Keratinocyte (primary cell): ENCODE measurements around the gene TMEM125. TPM values are rescaled to one million over a fixed set of nuclear protein-coding genes. Genes with fewer than 3 reads are reported as not detected.

ENCODE experiments used
- DNase-seq: peaks from one replicate; pipeline ENCODE4 v3.0.0-alpha.2; 2011; ENCODE audit warnings: low read depth, missing footprints, low spot score
- FAIRE-seq: peaks from 2 replicates; lab custom pipeline; 2011; peaks lifted over from hg19 to GRCh38; lab: Jason Lieb, UNC
- H2AFZ ChIP-seq: 2 replicates; pipeline ENCODE4 v1.6.0; 2012; ENCODE audit warnings: low read length, control low read depth, inconsistent platforms; ENCODE audit not compliant: control insufficient read depth
- H3K27ac ChIP-seq: 2 replicates; pipeline ENCODE4 v1.5.1; 2011; ENCODE audit warnings: low read length; ENCODE audit not compliant: control insufficient read depth, insufficient read depth
- H3K27me3 ChIP-seq: 3 replicates; pipeline ENCODE4 v1.6.0; 2011; ENCODE audit warnings: low read length; ENCODE audit not compliant: control insufficient read depth, insufficient read depth; ENCODE audit errors: extremely low read depth
- H3K36me3 ChIP-seq, 2 experiments: 2 replicates in 1 of 2; 3 replicates in 1 of 2; pipeline ENCODE4 v1.5.1; 2011; ENCODE audit warnings: low read length in 2 of 2, mild to moderate bottlenecking in 1 of 2; ENCODE audit not compliant: control insufficient read depth in 2 of 2, insufficient read depth in 2 of 2; ENCODE audit errors: extremely low read depth in 1 of 2
- H3K4me1 ChIP-seq: 3 replicates; pipeline ENCODE4 v1.5.1; 2011; ENCODE audit warnings: low read length; ENCODE audit not compliant: control insufficient read depth, insufficient read depth; ENCODE audit errors: extremely low read depth
- H3K4me2 ChIP-seq: 3 replicates; pipeline ENCODE4 v1.6.0; 2011; ENCODE audit warnings: low read depth, low read length; ENCODE audit not compliant: control insufficient read depth, insufficient read depth; ENCODE audit errors: extremely low read depth
- H3K4me3 ChIP-seq, 3 experiments: fragments of 200-600 bp in 1 of 3; sonication (generic) in 1 of 3; 2 replicates in 2 of 3; 3 replicates in 1 of 3; pipeline ENCODE4 v1.5.1; 2011 to 2016; ENCODE audit warnings: low read length in 3 of 3, mild to moderate bottlenecking in 3 of 3, control low read depth in 2 of 3, inconsistent platforms in 1 of 3, low read depth in 1 of 3, mixed read lengths in 1 of 3, mixed run types in 1 of 3, moderate library complexity in 1 of 3; ENCODE audit not compliant: control insufficient read depth in 2 of 3, insufficient read depth in 2 of 3; ENCODE audit errors: extremely low read depth in 1 of 3
- H3K79me2 ChIP-seq: 2 replicates; pipeline ENCODE4 v1.6.0; 2012; ENCODE audit warnings: low read length; ENCODE audit not compliant: control insufficient read depth, insufficient read depth
- H3K9ac ChIP-seq: 3 replicates; pipeline ENCODE4 v1.6.0; 2011; ENCODE audit warnings: low read length; ENCODE audit not compliant: control insufficient read depth, insufficient read depth; ENCODE audit errors: extremely low read depth
- H3K9me1 ChIP-seq: 3 replicates; pipeline ENCODE4 v1.6.0; 2011; ENCODE audit warnings: low read length; ENCODE audit not compliant: control insufficient read depth, insufficient read depth; ENCODE audit errors: extremely low read depth
- H3K9me3 ChIP-seq: 2 replicates; pipeline ENCODE4 v1.5.1; 2012; ENCODE audit warnings: low read depth, low read length; ENCODE audit not compliant: control insufficient read depth
- H4K20me1 ChIP-seq: 3 replicates; pipeline ENCODE4 v1.6.0; 2011; ENCODE audit warnings: low read length; ENCODE audit not compliant: control insufficient read depth, insufficient read depth; ENCODE audit errors: extremely low read depth
- EZH2 ChIP-seq: IDR thresholded peaks from one replicate; pipeline ENCODE4 v1.6.1; 2012; ENCODE audit warnings: inconsistent platforms, mild to moderate bottlenecking, low read length, moderate library complexity
- dilution Hi-C: fragments of 300-500 bp; cut with MboI; formaldehyde crosslinking; loops from one replicate; pipeline ENCODE4 v1.7.0; 2020; ENCODE audit warnings: low sequenced_read_pairs; ENCODE audit not compliant: extremely low pct_ligation_motif_present
- polyA plus RNA-seq, 5 experiments: library from polyadenylated mRNA; depleted of rRNA in 3 of 5; stranded (reverse) in 3 of 5; stranded (forward) in 1 of 5; unstranded in 1 of 5; fragments of >200 nt; gene quantifications; 1 replicate in 1 of 5; 2 replicates in 3 of 5; 3 replicates in 1 of 5; pipeline versions ENCODE4 v1.2.1 to v1.2.3, GENCODE V29; 2011 to 2012; ENCODE audit warnings: missing spikeins in 2 of 5, low read depth in 1 of 5, low replicate concordance in 1 of 5
- TF ChIP-seq, protein P1 (sequence below), 3 experiments: IDR thresholded peaks in 1 of 3; conservative IDR thresholded peaks in 1 of 3; optimal IDR thresholded peaks in 1 of 3; 2 replicates in 2 of 3; 3 replicates in 1 of 3; pipeline versions ENCODE3 to v1.5.1; 2011; ENCODE audit warnings: low read length in 3 of 3, mild to moderate bottlenecking in 3 of 3, moderate library complexity in 2 of 3, control low read depth in 1 of 3, inconsistent platforms in 1 of 3; ENCODE audit not compliant: insufficient read depth in 2 of 3; ENCODE audit errors: extremely low read depth in 1 of 3

The TMEM125 gene
- polyA plus RNA-seq, 1 donor (not counting 4 experiments of a cell fraction or from before 2014, with no cell fraction given): 0.92 TPM

DNA sequence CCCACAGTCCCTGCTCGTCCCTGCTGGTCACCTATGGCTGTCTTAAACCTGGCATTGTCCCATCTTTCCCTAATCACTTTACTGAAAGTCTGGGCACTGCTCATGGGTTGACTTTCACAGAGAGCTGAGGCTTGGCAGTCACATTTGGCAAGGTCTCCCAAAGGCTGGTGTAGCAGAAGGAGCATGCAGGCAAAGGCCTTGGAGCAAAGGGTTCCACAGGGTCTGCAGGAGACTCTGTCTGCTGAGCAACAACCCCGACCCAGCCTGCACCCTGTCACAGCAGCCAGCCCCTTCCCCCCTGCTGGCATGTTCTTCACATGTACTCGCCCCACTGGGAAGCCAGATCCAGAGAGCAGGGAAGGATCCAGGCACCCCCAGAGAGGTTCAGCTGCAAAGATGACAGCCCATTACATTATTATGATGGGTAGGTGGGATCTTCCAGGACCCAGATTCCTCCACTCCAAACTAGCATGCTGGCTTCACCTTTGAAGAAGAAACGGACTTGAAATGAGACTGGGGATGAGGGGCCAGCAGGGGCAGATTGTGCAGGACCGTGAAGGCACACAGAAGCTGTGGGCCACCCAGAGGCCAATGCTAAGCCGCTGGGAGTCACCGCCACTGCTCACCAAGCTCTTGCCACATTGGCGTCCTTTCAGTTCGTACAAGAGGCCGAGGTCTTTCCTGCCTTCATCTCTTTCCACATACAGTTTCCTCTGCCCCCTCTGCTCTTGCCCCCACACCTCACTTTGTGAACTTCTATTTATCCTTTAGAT, 14.2 kb upstream of the TMEM125 start:
- no peaks in the 10 kb centered on the region for H3K36me3 ChIP-seq
- DNase-seq (no peak), FAIRE-seq (no peak)
- peaks cover 16% of the 10 kb centered on the region for H3K27me3 ChIP-seq
- H3K9ac ChIP-seq: no peak overlapping the region
- no peaks in the 10 kb centered on the region for H3K9me3 ChIP-seq
- H2AFZ ChIP-seq: no peak overlapping the region
- no peaks in the 10 kb centered on the region for H3K79me2 ChIP-seq
- TF ChIP-seq, protein P1, sequence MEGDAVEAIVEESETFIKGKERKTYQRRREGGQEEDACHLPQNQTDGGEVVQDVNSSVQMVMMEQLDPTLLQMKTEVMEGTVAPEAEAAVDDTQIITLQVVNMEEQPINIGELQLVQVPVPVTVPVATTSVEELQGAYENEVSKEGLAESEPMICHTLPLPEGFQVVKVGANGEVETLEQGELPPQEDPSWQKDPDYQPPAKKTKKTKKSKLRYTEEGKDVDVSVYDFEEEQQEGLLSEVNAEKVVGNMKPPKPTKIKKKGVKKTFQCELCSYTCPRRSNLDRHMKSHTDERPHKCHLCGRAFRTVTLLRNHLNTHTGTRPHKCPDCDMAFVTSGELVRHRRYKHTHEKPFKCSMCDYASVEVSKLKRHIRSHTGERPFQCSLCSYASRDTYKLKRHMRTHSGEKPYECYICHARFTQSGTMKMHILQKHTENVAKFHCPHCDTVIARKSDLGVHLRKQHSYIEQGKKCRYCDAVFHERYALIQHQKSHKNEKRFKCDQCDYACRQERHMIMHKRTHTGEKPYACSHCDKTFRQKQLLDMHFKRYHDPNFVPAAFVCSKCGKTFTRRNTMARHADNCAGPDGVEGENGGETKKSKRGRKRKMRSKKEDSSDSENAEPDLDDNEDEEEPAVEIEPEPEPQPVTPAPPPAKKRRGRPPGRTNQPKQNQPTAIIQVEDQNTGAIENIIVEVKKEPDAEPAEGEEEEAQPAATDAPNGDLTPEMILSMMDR (optimal IDR thresholded peaks at IDR 0.05 in 1 of 3, IDR thresholded peaks at IDR 0.05 in 1 of 3, conservative IDR thresholded peaks at IDR 0.05 in 1 of 3; ENCODE audit: extremely low read depth in 1 of 3, insufficient read depth in 2 of 3, low read length in 3 of 3): no peak
- no peak for TF ChIP-seq EZH2
- dilution Hi-C loops: no loop called here
- H3K9me1 ChIP-seq: no peaks in the 10 kb centered on the region
- no peak overlapping the region for H3K4me2 ChIP-seq
- H3K4me1 ChIP-seq: no peaks in the 10 kb centered on the region
- H3K4me3 ChIP-seq: no peak overlapping the region
- H4K20me1 ChIP-seq: no peaks in the 10 kb centered on the region
- no peak overlapping the region for H3K27ac ChIP-seq

DNA sequence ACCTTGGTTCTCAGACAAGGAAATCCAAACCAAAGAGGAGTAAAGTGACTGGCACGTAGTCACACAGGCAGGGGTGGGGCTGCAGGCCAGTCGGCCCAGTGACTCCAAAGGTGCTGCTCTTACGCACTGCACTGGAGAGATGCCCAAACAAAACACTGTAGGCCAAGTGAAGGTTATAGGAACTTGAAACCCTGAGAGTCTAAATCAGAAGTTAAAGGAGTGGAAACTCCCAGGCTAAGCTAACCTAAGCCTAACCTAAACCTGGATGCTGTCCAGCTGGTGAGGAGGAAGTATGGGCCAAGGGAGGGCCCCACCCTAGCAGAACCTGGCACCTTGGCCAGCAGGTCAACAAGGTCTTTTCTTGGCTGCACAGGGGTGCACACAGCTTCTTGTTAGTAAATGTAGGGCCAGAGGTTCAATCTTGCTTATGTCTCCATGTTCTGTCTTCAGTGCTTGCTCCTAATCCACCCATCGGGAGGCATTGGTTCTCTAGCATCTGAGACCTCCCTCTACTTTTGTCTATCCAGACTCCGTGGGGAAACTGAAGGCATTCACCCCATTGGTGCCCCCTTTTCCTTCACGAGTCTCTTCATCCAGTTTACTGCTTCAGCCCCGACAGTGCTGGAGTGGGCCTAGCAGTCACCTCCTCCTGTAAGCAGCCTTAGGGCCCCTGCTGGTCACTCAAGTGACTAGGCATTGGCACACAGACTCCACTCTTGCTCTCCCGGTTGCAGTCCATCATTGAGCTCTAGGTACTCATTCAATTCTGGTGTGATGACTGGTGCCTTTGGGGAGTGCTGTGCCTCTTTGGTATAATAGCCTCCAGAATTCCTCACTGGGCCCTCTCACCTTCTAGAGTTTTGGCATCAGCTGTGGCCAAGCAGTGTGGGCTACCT, 12.9 kb upstream of the TMEM125 start:
- H2AFZ ChIP-seq: no peak overlapping the region
- dilution Hi-C loops: no loop called here

More for the DNA sequence above, 12.9 kb upstream of the TMEM125 start:
- no peaks in the 10 kb centered on the region for H3K9me1 ChIP-seq
- no peaks in the 10 kb centered on the region for H4K20me1 ChIP-seq
- no peaks in the 10 kb centered on the region for H3K4me1 ChIP-seq
- no peak overlapping the region for H3K4me2 ChIP-seq
- TF ChIP-seq, protein P1 (optimal IDR thresholded peaks at IDR 0.05 in 1 of 3, IDR thresholded peaks at IDR 0.05 in 1 of 3, conservative IDR thresholded peaks at IDR 0.05 in 1 of 3; ENCODE audit: extremely low read depth in 1 of 3, insufficient read depth in 2 of 3, low read length in 3 of 3): no peak
- TF ChIP-seq EZH2: no peak
- H3K36me3 ChIP-seq: no peaks in the 10 kb centered on the region
- FAIRE-seq: no peak
- no peak for DNase-seq
- H3K27me3 ChIP-seq: peaks cover 16% of the 10 kb centered on the region
- no peak overlapping the region for H3K9ac ChIP-seq
- H3K4me3 ChIP-seq: no peak overlapping the region
- no peaks in the 10 kb centered on the region for H3K9me3 ChIP-seq
- H3K79me2 ChIP-seq: no peaks in the 10 kb centered on the region
- no peak overlapping the region for H3K27ac ChIP-seq
